B cell (primary cell): ENCODE data around the gene TSKU. TPM values are rescaled to one million over a fixed set of nuclear protein-coding genes. Genes with fewer than 3 reads are reported as not detected.

ENCODE experiments used
- ATAC-seq: fragments of 200-7000 bp; cut with Tn5 transposase; one replicate; pipeline ENCODE4 v1.10.0; 2021; ENCODE audit warnings: low read depth, mild to moderate bottlenecking, moderate number of reproducible peaks, moderate library complexity
- CTCF ChIA-PET: fragments of 350-600 bp; sonication (Branson Sonifier 250); formaldehyde crosslinking; loops from one replicate; lab custom pipeline; 2021; ENCODE audit warnings: antibody characterized with exemption, inconsistent platforms; lab: Charles Lee
- POLR2A ChIA-PET: fragments of 350-600 bp; sonication (Branson Sonifier 250); formaldehyde crosslinking; loops from one replicate; lab custom pipeline; 2021; ENCODE audit warnings: antibody characterized with exemption; lab: Charles Lee
- DNase-seq: peaks from one replicate; pipeline ENCODE4 v3.0.0; 2013
- H2AFZ ChIP-seq: 2 replicates; pipeline ENCODE4 v1.6.1; 2012; ENCODE audit warnings: mild to moderate bottlenecking, low read depth, low read length; ENCODE audit not compliant: insufficient read depth, poor library complexity, severe bottlenecking
- H3K27ac ChIP-seq, 2 donors: 1 replicate in 1 of 2; 2 replicates in 1 of 2; pipeline ENCODE4 v1.5.1; 2012 to 2013; ENCODE audit warnings: low read length in 2 of 2, mild to moderate bottlenecking in 2 of 2, moderate library complexity in 1 of 2
- H3K27me3 ChIP-seq, 4 experiments: fragments of 200-600 bp in 1 of 4; sonication (generic) in 1 of 4; replicated peaks in 1 of 4; 1 replicate in 2 of 4; 2 replicates in 2 of 4; pipeline versions ENCODE4 v1.6.1 to v1.7.0; 2013 to 2016; ENCODE audit warnings: low read length in 3 of 4, mild to moderate bottlenecking in 2 of 4, mixed read lengths in 1 of 4, moderate library complexity in 1 of 4; ENCODE audit not compliant: insufficient read depth in 4 of 4, control insufficient read depth in 3 of 4; ENCODE audit errors: control extremely low read depth in 1 of 4
- H3K36me3 ChIP-seq, 2 experiments: replicated peaks in 1 of 2; 1 replicate in 1 of 2; 2 replicates in 1 of 2; pipeline versions ENCODE4 v1.6.1 to v1.7.1; 2013; ENCODE audit warnings: low read length in 1 of 2; ENCODE audit not compliant: insufficient read depth in 2 of 2, control insufficient read depth in 1 of 2; ENCODE audit errors: control extremely low read depth in 1 of 2, extremely low read depth in 1 of 2
- H3K4me1 ChIP-seq, 2 donors: fragments of 200-600 bp in 1 of 2; sonication (generic) in 1 of 2; 1 replicate in 1 of 2; 2 replicates in 1 of 2; pipeline versions ENCODE4 v1.5.1 to v1.6.1; 2013 to 2017; ENCODE audit warnings: low read length in 2 of 2; ENCODE audit not compliant: control insufficient read depth in 2 of 2, insufficient read depth in 2 of 2
- H3K4me2 ChIP-seq: replicated peaks from 2 replicates; pipeline ENCODE3; 2012; ENCODE audit warnings: mild to moderate bottlenecking, low read depth, low read length; ENCODE audit not compliant: poor library complexity, severe bottlenecking
- H3K4me3 ChIP-seq, 5 experiments: fragments of 200-600 bp in 1 of 5; sonication (generic) in 1 of 5; 1 replicate in 3 of 5; 2 replicates in 2 of 5; pipeline versions ENCODE4 v1.5.1 to v1.7.0; 2011 to 2016; ENCODE audit warnings: low read length in 4 of 5, mild to moderate bottlenecking in 4 of 5, low read depth in 2 of 5, control low read depth in 1 of 5, moderate library complexity in 1 of 5; ENCODE audit not compliant: insufficient read depth in 1 of 5; ENCODE audit errors: control extremely low read depth in 1 of 5, extremely low read depth in 1 of 5
- H3K79me2 ChIP-seq: fragments of 200-600 bp; sonication (generic); one replicate; pipeline ENCODE4 v1.6.0; 2016; ENCODE audit warnings: low read length; ENCODE audit not compliant: control insufficient read depth, insufficient read depth
- H3K9ac ChIP-seq: fragments of 200-600 bp; sonication (generic); 2 replicates; pipeline ENCODE4 v1.6.1; 2017; ENCODE audit warnings: mild to moderate bottlenecking, low read length, moderate library complexity
- H3K9me3 ChIP-seq, 3 donors: one replicate each; pipeline versions ENCODE4 v1.6.1 to v1.7.1; 2013; ENCODE audit warnings: low read length in 2 of 3; ENCODE audit not compliant: control insufficient read depth in 2 of 3, insufficient read depth in 1 of 3; ENCODE audit errors: control extremely low read depth in 1 of 3
- H4K20me1 ChIP-seq: 2 replicates; pipeline ENCODE4 v1.6.0; 2012; ENCODE audit warnings: mild to moderate bottlenecking, low read length; ENCODE audit not compliant: insufficient read depth, control insufficient read depth, poor library complexity, severe bottlenecking
- H3K27ac Mint-ChIP-seq: one replicate; pipeline ENCODE4 v1.8.0; 2021; ENCODE audit warnings: mixed read lengths
- H3K27me3 Mint-ChIP-seq: one replicate; pipeline ENCODE4 v1.8.0; 2021; ENCODE audit warnings: mixed read lengths
- H3K4me1 Mint-ChIP-seq: one replicate; pipeline ENCODE4 v1.8.0; 2021; ENCODE audit warnings: mixed read lengths
- H3K4me3 Mint-ChIP-seq: one replicate; pipeline ENCODE4 v1.8.0; 2021; ENCODE audit warnings: mixed read lengths
- H3K9me3 Mint-ChIP-seq: one replicate; pipeline ENCODE4 v1.8.0; 2022; ENCODE audit warnings: mixed read lengths; ENCODE audit not compliant: insufficient read depth
- EZH2 ChIP-seq: IDR thresholded peaks from 2 replicates; pipeline ENCODE4 v1.6.1; 2012; ENCODE audit warnings: borderline replicate concordance, low read depth, mild to moderate bottlenecking, moderate library complexity, low read length; ENCODE audit not compliant: insufficient read depth, poor library complexity, severe bottlenecking
- WGBS: methylation state at CpG from one replicate; pipeline ENCODE4 v1.1.5; 2013; ENCODE audit warnings: missing lambda C conversion rate; ENCODE audit not compliant: insufficient coverage; 5-methylcytosine and 5-hydroxymethylcytosine counted together
- intact Hi-C: fragments of 100-400 bp; cut with micrococcal nuclease; formaldehyde crosslinking; loops from one replicate; pipeline ENCODE4 v1.10.0; 2022
- polyA plus RNA-seq: library from polyadenylated mRNA; depleted of rRNA; stranded (reverse); fragments of >200 nt; gene quantifications from 2 replicates; pipeline ENCODE4 v1.2.3, GENCODE V29; 2012
- total RNA-seq, 2 donors: library from RNA; stranded (reverse); fragments of 120-200 nt in 1 of 2; gene quantifications; 1 replicate in 1 of 2; 2 replicates in 1 of 2; pipeline versions ENCODE4 v1.2.3 to v1.2.4, GENCODE V29; 2013 to 2022
- TF ChIP-seq, protein P1 (sequence below): fragments of 200-600 bp; IDR thresholded peaks from one replicate; pipeline ENCODE4 v1.8.0; 2022; ENCODE audit warnings: antibody characterized with exemption, mild to moderate bottlenecking

The TSKU gene
- total and polyA plus RNA-seq, 2 donors (not counting 1 experiment from before 2014, with no cell fraction given), result not detected

DNA sequence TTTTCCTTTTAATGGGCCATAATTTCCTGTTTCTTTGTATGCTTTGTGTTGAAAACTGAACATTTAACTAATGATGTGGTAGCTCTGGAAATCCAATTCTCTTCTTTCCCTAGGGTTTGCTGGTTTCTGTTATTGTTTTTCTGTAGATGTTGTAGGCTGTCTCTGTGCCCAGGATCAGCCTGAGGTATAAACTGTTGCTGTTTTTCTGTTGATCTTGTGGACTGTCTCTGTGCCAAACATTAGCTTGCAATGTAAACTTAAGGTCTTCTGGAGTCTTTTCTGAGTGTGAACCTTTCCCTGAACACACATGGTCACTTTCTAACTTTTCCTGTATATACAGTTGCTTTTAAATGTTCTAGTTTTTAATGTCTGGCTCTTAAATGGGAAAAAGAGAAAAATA, 5.9 kb upstream of the TSKU start:
- ATAC-seq, result no peak
- no peaks in the 10 kb centered on the region for H3K36me3 ChIP-seq
- H4K20me1 ChIP-seq, result no peaks in the 10 kb centered on the region
- no peak overlapping the region for H3K4me2 ChIP-seq
- no peak for DNase-seq
- Mint-ChIP-seq H3K27me3 (peaks cover 45% of the 10 kb centered on the region), H3K4me1 (no peaks in the 10 kb centered on the region), H3K4me3 (no peak overlapping the region), H3K9me3 (peaks cover 10% of the 10 kb centered on the region), H3K27ac (no peak overlapping the region)
- ChIA-PET POLR2A (no interaction called here), CTCF (no interaction called here)
- H2AFZ ChIP-seq, result no peak overlapping the region
- no peak overlapping the region for H3K27ac ChIP-seq
- no peak for TF ChIP-seq EZH2
- TF ChIP-seq, protein P1, sequence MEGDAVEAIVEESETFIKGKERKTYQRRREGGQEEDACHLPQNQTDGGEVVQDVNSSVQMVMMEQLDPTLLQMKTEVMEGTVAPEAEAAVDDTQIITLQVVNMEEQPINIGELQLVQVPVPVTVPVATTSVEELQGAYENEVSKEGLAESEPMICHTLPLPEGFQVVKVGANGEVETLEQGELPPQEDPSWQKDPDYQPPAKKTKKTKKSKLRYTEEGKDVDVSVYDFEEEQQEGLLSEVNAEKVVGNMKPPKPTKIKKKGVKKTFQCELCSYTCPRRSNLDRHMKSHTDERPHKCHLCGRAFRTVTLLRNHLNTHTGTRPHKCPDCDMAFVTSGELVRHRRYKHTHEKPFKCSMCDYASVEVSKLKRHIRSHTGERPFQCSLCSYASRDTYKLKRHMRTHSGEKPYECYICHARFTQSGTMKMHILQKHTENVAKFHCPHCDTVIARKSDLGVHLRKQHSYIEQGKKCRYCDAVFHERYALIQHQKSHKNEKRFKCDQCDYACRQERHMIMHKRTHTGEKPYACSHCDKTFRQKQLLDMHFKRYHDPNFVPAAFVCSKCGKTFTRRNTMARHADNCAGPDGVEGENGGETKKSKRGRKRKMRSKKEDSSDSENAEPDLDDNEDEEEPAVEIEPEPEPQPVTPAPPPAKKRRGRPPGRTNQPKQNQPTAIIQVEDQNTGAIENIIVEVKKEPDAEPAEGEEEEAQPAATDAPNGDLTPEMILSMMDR, result no peak
- no peak overlapping the region for H3K9ac ChIP-seq
- intact Hi-C loops, result no loop called here
- peaks cover 3 to 32% (median 24%) of the 10 kb centered on the region in 3 donors for H3K9me3 ChIP-seq
- no peaks in the 10 kb centered on the region for H3K79me2 ChIP-seq
- no peaks in the 10 kb centered on the region for H3K4me1 ChIP-seq
- peaks cover 0 to 34% (median 13%) of the 10 kb centered on the region in 4 experiments for H3K27me3 ChIP-seq
- H3K4me3 ChIP-seq, result no peak overlapping the region

DNA sequence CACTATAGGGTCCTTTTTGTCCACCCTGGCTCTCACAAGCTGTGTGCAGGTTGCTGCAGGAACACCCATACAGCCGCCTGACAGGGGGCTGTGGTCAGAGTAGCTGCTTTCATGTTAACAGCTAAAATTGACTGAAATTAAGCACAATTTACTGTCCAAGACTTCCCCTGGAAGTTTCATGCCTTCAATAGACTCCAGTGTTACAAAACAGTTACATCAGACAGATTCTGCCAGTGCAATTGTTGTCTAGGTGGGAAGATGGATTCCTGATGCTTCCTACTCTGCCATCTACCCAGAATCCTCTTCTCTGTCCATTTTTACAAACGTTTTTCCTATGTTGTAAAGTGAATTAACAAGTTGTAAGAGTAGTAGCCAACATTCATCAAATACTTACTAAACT, 5.3 kb upstream of the TSKU start:
- Histone ChIP-seq H3K4me1 (peaks cover 4% of the 10 kb centered on the region in 2 donors), H3K9me3 (peaks cover 3 to 32% (median 24%) of the 10 kb centered on the region in 3 donors), H4K20me1 (no peaks in the 10 kb centered on the region), H3K27me3 (peaks cover 0 to 40% (median 14%) of the 10 kb centered on the region in 4 experiments), H3K4me3 (no peak overlapping the region), H3K9ac (no peak overlapping the region), H3K4me2 (no peak overlapping the region), H2AFZ (no peak overlapping the region), H3K36me3 (no peaks in the 10 kb centered on the region), H3K27ac (no peak overlapping the region), H3K79me2 (no peaks in the 10 kb centered on the region)
- intact Hi-C loops, result no loop called here
- ATAC-seq, result no peak
- H3K27me3 Mint-ChIP-seq, result peaks cover 47% of the 10 kb centered on the region
- POLR2A ChIA-PET, result no interaction called here
- WGBS, result no CpG with 5 or more reads among the region's 2 CpGs
- no peak for DNase-seq
- peaks cover 10% of the 10 kb centered on the region for H3K9me3 Mint-ChIP-seq
- peaks cover 4% of the 10 kb centered on the region for H3K4me1 Mint-ChIP-seq
- H3K4me3 Mint-ChIP-seq, result no peak overlapping the region
- CTCF ChIA-PET, result no interaction called here
- TF ChIP-seq, protein P1, result no peak
- TF ChIP-seq EZH2, result no peak
- no peak overlapping the region for H3K27ac Mint-ChIP-seq
